B cell (primary cell): Measurements from ENCODE around the gene CHKB. TPM values are rescaled to one million over a fixed set of nuclear protein-coding genes. Genes with fewer than 3 reads are reported as not detected.

Experiments
- ATAC-seq: fragments of 200-7000 bp; cut with Tn5 transposase; one replicate; pipeline ENCODE4 v1.10.0; 2021; ENCODE audit warnings: low read depth, mild to moderate bottlenecking, moderate number of reproducible peaks, moderate library complexity
- CTCF ChIA-PET: fragments of 350-600 bp; sonication (Branson Sonifier 250); formaldehyde crosslinking; loops from one replicate; lab custom pipeline; 2021; ENCODE audit warnings: antibody characterized with exemption, inconsistent platforms; lab: Charles Lee
- POLR2A ChIA-PET: fragments of 350-600 bp; sonication (Branson Sonifier 250); formaldehyde crosslinking; loops from one replicate; lab custom pipeline; 2021; ENCODE audit warnings: antibody characterized with exemption; lab: Charles Lee
- DNase-seq: peaks from one replicate; pipeline ENCODE4 v3.0.0; 2013
- H2AFZ ChIP-seq: 2 replicates; pipeline ENCODE4 v1.6.1; 2012; ENCODE audit warnings: mild to moderate bottlenecking, low read depth, low read length; ENCODE audit not compliant: insufficient read depth, poor library complexity, severe bottlenecking
- H3K27ac ChIP-seq, 2 donors: 1 replicate in 1 of 2; 2 replicates in 1 of 2; pipeline ENCODE4 v1.5.1; 2012 to 2013; ENCODE audit warnings: low read length in 2 of 2, mild to moderate bottlenecking in 2 of 2, moderate library complexity in 1 of 2
- H3K27me3 ChIP-seq, 4 experiments: fragments of 200-600 bp in 1 of 4; sonication (generic) in 1 of 4; replicated peaks in 1 of 4; 1 replicate in 2 of 4; 2 replicates in 2 of 4; pipeline versions ENCODE4 v1.6.1 to v1.7.0; 2013 to 2016; ENCODE audit warnings: low read length in 3 of 4, mild to moderate bottlenecking in 2 of 4, mixed read lengths in 1 of 4, moderate library complexity in 1 of 4; ENCODE audit not compliant: insufficient read depth in 4 of 4, control insufficient read depth in 3 of 4; ENCODE audit errors: control extremely low read depth in 1 of 4
- H3K36me3 ChIP-seq, 2 experiments: replicated peaks in 1 of 2; 1 replicate in 1 of 2; 2 replicates in 1 of 2; pipeline versions ENCODE4 v1.6.1 to v1.7.1; 2013; ENCODE audit warnings: low read length in 1 of 2; ENCODE audit not compliant: insufficient read depth in 2 of 2, control insufficient read depth in 1 of 2; ENCODE audit errors: control extremely low read depth in 1 of 2, extremely low read depth in 1 of 2
- H3K4me1 ChIP-seq, 2 donors: fragments of 200-600 bp in 1 of 2; sonication (generic) in 1 of 2; 1 replicate in 1 of 2; 2 replicates in 1 of 2; pipeline versions ENCODE4 v1.5.1 to v1.6.1; 2013 to 2017; ENCODE audit warnings: low read length in 2 of 2; ENCODE audit not compliant: control insufficient read depth in 2 of 2, insufficient read depth in 2 of 2
- H3K4me2 ChIP-seq: replicated peaks from 2 replicates; pipeline ENCODE3; 2012; ENCODE audit warnings: mild to moderate bottlenecking, low read depth, low read length; ENCODE audit not compliant: poor library complexity, severe bottlenecking
- H3K4me3 ChIP-seq, 5 experiments: fragments of 200-600 bp in 1 of 5; sonication (generic) in 1 of 5; 1 replicate in 3 of 5; 2 replicates in 2 of 5; pipeline versions ENCODE4 v1.5.1 to v1.7.0; 2011 to 2016; ENCODE audit warnings: low read length in 4 of 5, mild to moderate bottlenecking in 4 of 5, low read depth in 2 of 5, control low read depth in 1 of 5, moderate library complexity in 1 of 5; ENCODE audit not compliant: insufficient read depth in 1 of 5; ENCODE audit errors: control extremely low read depth in 1 of 5, extremely low read depth in 1 of 5
- H3K79me2 ChIP-seq: fragments of 200-600 bp; sonication (generic); one replicate; pipeline ENCODE4 v1.6.0; 2016; ENCODE audit warnings: low read length; ENCODE audit not compliant: control insufficient read depth, insufficient read depth
- H3K9ac ChIP-seq: fragments of 200-600 bp; sonication (generic); 2 replicates; pipeline ENCODE4 v1.6.1; 2017; ENCODE audit warnings: mild to moderate bottlenecking, low read length, moderate library complexity
- H3K9me3 ChIP-seq, 3 donors: one replicate each; pipeline versions ENCODE4 v1.6.1 to v1.7.1; 2013; ENCODE audit warnings: low read length in 2 of 3; ENCODE audit not compliant: control insufficient read depth in 2 of 3, insufficient read depth in 1 of 3; ENCODE audit errors: control extremely low read depth in 1 of 3
- H4K20me1 ChIP-seq: 2 replicates; pipeline ENCODE4 v1.6.0; 2012; ENCODE audit warnings: mild to moderate bottlenecking, low read length; ENCODE audit not compliant: insufficient read depth, control insufficient read depth, poor library complexity, severe bottlenecking
- H3K27ac Mint-ChIP-seq: one replicate; pipeline ENCODE4 v1.8.0; 2021; ENCODE audit warnings: mixed read lengths
- H3K27me3 Mint-ChIP-seq: one replicate; pipeline ENCODE4 v1.8.0; 2021; ENCODE audit warnings: mixed read lengths
- H3K4me1 Mint-ChIP-seq: one replicate; pipeline ENCODE4 v1.8.0; 2021; ENCODE audit warnings: mixed read lengths
- H3K4me3 Mint-ChIP-seq: one replicate; pipeline ENCODE4 v1.8.0; 2021; ENCODE audit warnings: mixed read lengths
- H3K9me3 Mint-ChIP-seq: one replicate; pipeline ENCODE4 v1.8.0; 2022; ENCODE audit warnings: mixed read lengths; ENCODE audit not compliant: insufficient read depth
- EZH2 ChIP-seq: IDR thresholded peaks from 2 replicates; pipeline ENCODE4 v1.6.1; 2012; ENCODE audit warnings: borderline replicate concordance, low read depth, mild to moderate bottlenecking, moderate library complexity, low read length; ENCODE audit not compliant: insufficient read depth, poor library complexity, severe bottlenecking
- WGBS: methylation state at CpG from one replicate; pipeline ENCODE4 v1.1.5; 2013; ENCODE audit warnings: missing lambda C conversion rate; ENCODE audit not compliant: insufficient coverage; 5-methylcytosine and 5-hydroxymethylcytosine counted together
- intact Hi-C: fragments of 100-400 bp; cut with micrococcal nuclease; formaldehyde crosslinking; loops from one replicate; pipeline ENCODE4 v1.10.0; 2022
- polyA plus RNA-seq: library from polyadenylated mRNA; depleted of rRNA; stranded (reverse); fragments of >200 nt; gene quantifications from 2 replicates; pipeline ENCODE4 v1.2.3, GENCODE V29; 2012
- total RNA-seq, 2 donors: library from RNA; stranded (reverse); fragments of 120-200 nt in 1 of 2; gene quantifications; 1 replicate in 1 of 2; 2 replicates in 1 of 2; pipeline versions ENCODE4 v1.2.3 to v1.2.4, GENCODE V29; 2013 to 2022
- TF ChIP-seq, protein P1 (sequence below): fragments of 200-600 bp; IDR thresholded peaks from one replicate; pipeline ENCODE4 v1.8.0; 2022; ENCODE audit warnings: antibody characterized with exemption, mild to moderate bottlenecking

The CHKB gene
- total and polyA plus RNA-seq, 2 donors (not counting 1 experiment from before 2014, with no cell fraction given), result 238 to 309 TPM

DNA sequence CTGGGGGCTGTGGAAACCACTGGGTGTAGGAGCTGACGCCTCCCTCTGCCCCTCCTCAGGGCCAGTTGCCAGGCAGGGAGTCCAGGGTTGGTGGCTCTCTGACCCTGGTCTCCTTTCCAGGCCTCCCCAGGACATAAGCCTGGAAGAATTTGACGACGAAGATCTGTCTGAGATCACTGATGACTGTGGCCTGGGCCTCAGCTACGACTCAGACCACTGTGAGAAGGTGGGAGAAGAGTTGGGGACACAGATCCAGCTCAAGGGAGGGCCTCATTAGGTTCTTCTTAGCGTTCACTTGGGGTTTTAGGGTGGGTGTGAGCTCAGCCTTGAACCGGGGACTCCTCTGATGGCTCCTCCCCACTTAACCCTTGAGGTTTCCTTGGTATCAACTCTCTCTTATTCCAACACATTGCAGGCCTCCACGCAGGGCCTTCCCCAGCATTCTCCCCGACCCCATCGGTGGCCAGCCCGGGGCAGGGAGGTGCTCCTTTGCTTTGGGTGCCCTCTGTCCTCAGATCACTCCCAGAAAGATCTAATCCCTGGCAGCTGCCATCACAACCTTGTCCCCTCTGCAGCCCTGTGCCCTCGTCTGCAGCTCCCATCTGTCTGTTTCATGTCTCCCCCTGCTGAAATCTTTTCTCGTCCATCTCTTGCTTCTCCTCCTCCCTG, 19.2 kb upstream of the CHKB start:
- H3K9me3 Mint-ChIP-seq, result no peaks in the 10 kb centered on the region
- Histone ChIP-seq H3K9ac (no peak overlapping the region), H3K36me3 (no peaks in the 10 kb centered on the region), H3K27me3 (peaks cover 0 to 72% (median 29%) of the 10 kb centered on the region in 4 experiments), H3K79me2 (no peaks in the 10 kb centered on the region), H4K20me1 (no peaks in the 10 kb centered on the region), H3K9me3 (peaks cover 0 to 10% (median 0%) of the 10 kb centered on the region in 3 donors), H3K4me2 (no peak overlapping the region), H3K4me3 (no peak overlapping the region), H3K4me1 (peaks cover 7 to 9% of the 10 kb centered on the region in 2 donors), H2AFZ (no peak overlapping the region), H3K27ac (no peak overlapping the region)
- ATAC-seq, result no peak
- peaks cover 12% of the 10 kb centered on the region for H3K4me1 Mint-ChIP-seq
- ChIA-PET CTCF (no interaction called here), POLR2A (no interaction called here)
- intact Hi-C loops, result no loop called here
- TF ChIP-seq EZH2, result no peak
- TF ChIP-seq, protein P1, sequence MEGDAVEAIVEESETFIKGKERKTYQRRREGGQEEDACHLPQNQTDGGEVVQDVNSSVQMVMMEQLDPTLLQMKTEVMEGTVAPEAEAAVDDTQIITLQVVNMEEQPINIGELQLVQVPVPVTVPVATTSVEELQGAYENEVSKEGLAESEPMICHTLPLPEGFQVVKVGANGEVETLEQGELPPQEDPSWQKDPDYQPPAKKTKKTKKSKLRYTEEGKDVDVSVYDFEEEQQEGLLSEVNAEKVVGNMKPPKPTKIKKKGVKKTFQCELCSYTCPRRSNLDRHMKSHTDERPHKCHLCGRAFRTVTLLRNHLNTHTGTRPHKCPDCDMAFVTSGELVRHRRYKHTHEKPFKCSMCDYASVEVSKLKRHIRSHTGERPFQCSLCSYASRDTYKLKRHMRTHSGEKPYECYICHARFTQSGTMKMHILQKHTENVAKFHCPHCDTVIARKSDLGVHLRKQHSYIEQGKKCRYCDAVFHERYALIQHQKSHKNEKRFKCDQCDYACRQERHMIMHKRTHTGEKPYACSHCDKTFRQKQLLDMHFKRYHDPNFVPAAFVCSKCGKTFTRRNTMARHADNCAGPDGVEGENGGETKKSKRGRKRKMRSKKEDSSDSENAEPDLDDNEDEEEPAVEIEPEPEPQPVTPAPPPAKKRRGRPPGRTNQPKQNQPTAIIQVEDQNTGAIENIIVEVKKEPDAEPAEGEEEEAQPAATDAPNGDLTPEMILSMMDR, result no peak
- peak overlapping the region; percentile 81 for H3K4me3 Mint-ChIP-seq
- no peak overlapping the region for H3K27ac Mint-ChIP-seq
- H3K27me3 Mint-ChIP-seq, result peaks cover 33% of the 10 kb centered on the region
- 70% methylated on average over 8 of the region's 12 CpGs for WGBS
- DNase-seq, result no peak

DNA sequence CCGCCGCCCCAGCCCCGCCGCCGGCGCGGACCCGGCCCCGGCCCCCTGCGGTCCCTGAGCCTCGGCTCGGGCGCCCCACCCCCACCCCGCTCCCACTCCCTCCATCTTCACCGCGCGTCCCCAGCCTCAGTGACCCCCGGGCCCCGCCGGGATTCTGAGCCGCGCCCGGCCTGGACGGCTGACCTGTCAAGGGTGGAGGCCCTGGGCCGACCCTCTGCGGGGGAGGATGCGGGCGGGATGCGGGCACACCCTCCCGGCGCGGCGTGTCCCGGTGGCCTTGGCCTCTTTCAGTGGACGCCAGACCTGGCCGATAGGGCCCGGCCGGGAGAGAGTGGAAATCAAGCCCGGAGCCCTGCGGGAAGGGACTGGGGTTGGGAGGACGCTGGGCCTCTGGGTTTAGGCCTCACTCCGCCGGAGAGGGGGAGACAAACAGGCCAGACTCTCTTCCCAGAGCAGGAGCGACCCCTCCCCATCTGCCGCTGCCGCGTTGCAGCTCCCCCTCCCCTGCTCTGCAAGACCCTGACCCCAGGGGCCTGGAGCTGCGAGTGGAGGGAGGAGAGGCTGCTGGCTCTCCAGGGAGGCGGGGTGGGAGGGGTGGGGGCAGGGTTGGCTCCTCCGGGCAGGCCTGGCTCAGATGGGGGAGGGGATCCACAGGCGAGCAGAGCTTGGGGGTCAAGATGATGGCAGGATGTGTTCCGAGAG, 18.5 kb upstream of the CHKB start:
- no peaks in the 10 kb centered on the region for H4K20me1 ChIP-seq
- 12% methylated on average over 35 of the region's 52 CpGs for WGBS
- peaks cover 28% of the 10 kb centered on the region for H3K27me3 Mint-ChIP-seq
- intact Hi-C loops, result no loop called here
- POLR2A ChIA-PET, result no interaction called here
- no peaks in the 10 kb centered on the region for H3K36me3 ChIP-seq
- peaks cover 7 to 9% of the 10 kb centered on the region in 2 donors for H3K4me1 ChIP-seq
- H3K9me3 ChIP-seq, result peaks cover 0 to 10% (median 0%) of the 10 kb centered on the region in 3 donors
- no peak overlapping the region for H2AFZ ChIP-seq
- no peak overlapping the region for H3K9ac ChIP-seq
- no peak overlapping the region for H3K4me3 ChIP-seq
- ATAC-seq, result no peak
- peaks cover 0 to 65% (median 27%) of the 10 kb centered on the region in 4 experiments for H3K27me3 ChIP-seq
- TF ChIP-seq EZH2, result no peak
- TF ChIP-seq, protein P1, result no peak
- no peaks in the 10 kb centered on the region for H3K9me3 Mint-ChIP-seq
- peak overlapping the region; percentile 81 for H3K4me3 Mint-ChIP-seq
- H3K27ac ChIP-seq, result no peak overlapping the region
- no peak for DNase-seq
- H3K4me2 ChIP-seq, result peak overlapping the region; percentile 66
- H3K79me2 ChIP-seq, result no peaks in the 10 kb centered on the region
- H3K27ac Mint-ChIP-seq, result no peak overlapping the region
- CTCF ChIA-PET, result no interaction called here
- H3K4me1 Mint-ChIP-seq, result peaks cover 12% of the 10 kb centered on the region
